UCSD-AML1 (cell line): Measurements from ENCODE around the gene ATG2A.

Experiments used
- DNase-seq: peaks from one replicate; lab custom pipeline; 2025; ENCODE audit not compliant: unreplicated experiment; lab: John Stamatoyannopoulos, UW

Gene ATG2A

DNA sequence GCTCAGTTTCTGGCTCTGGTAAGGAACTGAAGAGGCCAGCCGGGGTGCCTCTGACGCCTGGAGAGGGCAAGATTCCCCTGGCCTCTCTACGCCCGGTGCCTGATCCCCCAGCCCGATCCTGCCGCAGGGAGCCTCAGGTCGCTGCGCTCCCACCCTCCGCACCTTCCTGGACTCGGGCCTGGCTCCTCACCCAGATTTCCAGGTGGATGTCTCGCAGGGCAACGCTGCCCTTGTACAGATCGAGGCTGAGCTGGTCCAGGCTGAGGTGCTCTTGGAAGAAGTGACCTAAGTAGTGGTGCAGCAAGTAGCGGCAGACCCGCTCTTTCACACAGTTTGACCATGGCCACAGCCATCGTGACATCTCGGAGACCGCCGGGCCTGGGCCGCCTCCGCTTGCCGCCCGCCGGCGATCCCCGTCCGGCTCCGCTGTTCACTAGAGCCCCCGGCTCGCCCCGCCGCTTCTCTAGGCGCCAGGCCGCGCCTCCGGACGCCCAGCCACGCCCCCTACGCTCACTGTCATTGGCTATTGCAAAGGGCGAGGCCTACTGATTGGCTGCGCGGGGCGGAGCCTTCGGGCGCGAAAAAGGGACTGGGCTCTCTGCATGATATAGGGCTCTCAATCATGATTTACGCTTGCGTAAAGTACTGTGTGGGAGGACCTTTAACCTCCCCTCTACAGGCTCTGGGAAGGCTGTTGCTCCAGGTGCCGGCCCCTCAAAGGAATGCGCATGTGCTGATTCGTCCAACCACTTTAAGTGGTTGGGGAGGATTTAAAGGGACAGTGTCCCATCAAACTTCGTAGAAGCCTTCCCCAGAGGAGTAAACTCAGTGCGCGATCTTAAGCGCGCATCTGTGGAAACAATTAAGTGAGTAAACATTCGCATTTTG lies at the start of gene ATG2A:
Gene ATG2A (minus strand): TSS at position 435 of the 888 bp plus-strand sequence. CDS start 74 bp downstream, at position 361.
- peak; percentile 98 for DNase-seq

- DNase-seq: no peak
These were observed 46.1 kb upstream of the ATG2A start for GRCh38 chr11:64963072-64963631.

- DNase-seq: no peak
These were observed 43.7 kb upstream of the ATG2A start for GRCh38 chr11:64960719-64961118.

DNA sequence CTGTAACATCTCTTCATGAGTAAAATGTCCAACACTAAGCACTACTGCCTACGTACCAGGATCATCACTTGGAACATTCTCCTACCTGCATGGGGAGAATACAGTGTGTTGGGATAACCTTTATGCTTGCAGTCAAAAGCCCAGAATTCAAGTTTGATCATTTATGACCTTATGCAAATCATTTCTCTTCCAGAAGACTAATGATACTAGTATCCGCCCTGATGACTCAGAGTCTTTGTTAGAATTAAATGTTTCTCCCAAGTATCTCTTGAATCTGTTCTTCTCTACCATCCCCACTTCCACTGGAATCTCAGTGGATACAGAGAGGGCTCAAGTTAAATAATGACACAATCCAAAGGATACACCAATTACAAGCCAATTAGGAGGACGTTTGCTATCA lies 42.5 kb upstream of the ATG2A start:
- no peak for DNase-seq

GRCh38 chr11:64954201-64954600 lies 37.2 kb upstream of the ATG2A start:
- no peak for DNase-seq

DNA sequence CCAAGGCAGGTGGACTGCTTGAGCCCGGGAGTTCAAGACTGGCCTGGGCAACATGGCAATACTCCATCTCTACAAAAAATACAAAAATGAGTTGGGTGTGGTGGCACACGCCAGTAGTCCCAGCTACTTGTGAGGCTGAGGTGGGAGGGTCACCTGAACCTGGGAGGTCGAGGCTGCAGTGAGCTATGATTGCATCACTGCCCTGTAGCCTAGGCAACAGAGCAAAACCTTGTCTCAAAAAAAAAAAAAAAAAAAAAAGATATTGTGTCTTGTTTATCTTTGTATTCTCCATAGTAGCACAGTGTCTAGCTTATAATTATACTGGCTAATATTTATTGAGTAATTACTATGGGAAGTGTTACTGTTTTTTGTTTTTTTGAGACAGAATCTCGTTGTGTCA lies 34.5 kb upstream of the ATG2A start:
- no peak for DNase-seq

DNA sequence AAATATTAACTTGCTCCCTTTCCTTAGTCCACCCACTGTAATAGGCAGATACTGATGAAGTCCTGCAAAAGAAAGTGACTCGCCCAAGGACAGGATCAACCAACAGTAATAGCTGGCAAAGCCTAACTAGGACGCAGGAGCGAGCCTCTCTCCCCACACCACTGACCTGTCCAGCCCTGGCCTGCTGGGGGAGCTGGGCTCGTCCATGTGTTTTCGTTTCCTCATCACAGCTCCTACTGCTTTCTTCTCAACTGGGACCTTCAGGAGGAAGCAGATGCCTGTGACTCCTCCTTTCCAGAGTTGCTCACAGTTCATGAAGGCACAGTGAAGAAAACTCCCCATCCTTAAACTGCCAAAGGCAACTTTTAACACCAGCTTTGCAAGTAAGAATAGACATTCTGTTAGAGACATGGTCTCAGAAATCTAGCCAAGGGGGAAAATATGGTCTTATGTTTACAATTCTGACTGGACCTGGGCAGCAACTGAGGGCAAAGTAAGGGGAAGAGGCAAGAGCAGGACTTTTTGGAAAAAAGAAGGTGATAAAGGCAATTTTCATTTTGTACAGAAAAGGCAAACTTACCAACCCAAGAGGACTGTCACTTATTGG lies 30.3 kb upstream of the ATG2A start:
- DNase-seq: no peak

- DNase-seq: no peak
These were observed 19.5 kb upstream of the ATG2A start for GRCh38 chr11:64936539-64936938.

DNA sequence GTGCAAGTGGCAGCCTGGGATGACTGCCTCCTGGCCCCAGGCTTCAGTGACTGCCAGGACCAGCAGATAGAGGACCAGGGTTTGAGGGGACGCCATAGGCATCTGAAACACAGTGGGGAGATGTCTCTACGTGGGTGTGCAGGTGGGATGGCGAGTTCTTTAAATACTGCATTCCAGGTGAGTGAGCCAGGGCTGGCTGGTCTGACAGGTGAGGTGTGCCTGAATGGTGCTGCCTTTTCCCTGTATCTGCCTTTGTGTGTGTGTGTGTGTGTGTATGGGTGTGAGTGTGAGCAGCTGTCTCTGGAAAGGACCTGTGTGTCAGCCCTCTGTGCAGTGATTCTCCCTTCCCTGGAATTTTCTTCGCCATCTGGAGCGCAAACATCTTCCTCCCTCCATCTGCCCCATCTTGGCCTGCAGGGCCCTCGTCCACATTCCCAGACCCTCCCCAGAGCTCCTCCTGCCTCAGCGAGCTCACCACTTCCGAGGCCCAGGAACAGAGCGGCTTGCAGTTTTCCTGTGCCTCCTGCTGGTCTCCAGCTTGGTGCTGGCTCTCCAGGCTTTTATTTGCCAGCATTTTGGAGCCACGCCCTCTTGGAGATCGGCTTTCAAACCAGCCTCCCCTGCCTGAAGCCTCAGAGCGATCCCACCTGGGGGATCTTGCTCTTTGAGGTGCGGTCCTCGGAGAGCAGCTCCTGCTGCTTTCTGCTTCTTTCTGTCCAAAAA lies 18.5 kb upstream of the ATG2A start, which contains the start of gene GPHA2:
Gene GPHA2 (minus strand): TSS at position 535 of the 723 bp plus-strand sequence. CDS start 433 bp downstream, at position 102.
- DNase-seq: no peak

DNA sequence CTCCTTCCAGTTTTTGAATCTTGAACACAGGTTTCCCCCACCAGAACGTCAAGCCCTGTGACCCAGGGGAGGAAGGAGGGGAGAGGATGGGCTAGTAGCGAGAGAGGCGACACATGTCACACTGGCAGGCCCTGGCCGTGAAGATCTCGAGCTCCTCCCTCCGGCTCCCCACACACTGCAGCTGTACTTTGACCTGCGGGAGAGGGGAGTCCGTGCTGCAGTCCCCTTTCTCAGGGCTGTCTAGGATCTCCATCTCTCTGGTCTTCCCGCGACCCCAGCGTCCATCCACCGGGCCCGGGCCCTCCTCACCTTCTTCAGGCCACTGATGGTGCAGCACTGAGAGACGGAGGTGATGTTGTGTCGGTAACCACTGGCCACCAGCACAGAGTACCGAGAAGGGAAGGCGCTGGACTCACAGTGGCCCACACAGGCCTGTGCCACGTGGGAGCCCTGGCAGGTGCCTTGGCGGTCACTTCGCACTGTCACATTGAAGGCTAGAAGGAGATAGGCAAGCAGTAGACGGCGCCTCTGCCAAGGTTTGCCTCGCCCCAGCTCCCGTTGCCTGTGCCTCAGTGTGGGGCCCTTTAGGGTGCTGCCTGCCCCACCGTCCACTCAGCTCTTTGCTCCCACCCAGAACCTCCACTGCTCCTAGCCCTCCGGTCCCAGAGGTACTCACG lies 17.8 kb upstream of the ATG2A start:
- no peak for DNase-seq

GRCh38 chr11:64933935-64934681 lies 17.1 kb upstream of the ATG2A start:
- DNase-seq: no peak

DNA sequence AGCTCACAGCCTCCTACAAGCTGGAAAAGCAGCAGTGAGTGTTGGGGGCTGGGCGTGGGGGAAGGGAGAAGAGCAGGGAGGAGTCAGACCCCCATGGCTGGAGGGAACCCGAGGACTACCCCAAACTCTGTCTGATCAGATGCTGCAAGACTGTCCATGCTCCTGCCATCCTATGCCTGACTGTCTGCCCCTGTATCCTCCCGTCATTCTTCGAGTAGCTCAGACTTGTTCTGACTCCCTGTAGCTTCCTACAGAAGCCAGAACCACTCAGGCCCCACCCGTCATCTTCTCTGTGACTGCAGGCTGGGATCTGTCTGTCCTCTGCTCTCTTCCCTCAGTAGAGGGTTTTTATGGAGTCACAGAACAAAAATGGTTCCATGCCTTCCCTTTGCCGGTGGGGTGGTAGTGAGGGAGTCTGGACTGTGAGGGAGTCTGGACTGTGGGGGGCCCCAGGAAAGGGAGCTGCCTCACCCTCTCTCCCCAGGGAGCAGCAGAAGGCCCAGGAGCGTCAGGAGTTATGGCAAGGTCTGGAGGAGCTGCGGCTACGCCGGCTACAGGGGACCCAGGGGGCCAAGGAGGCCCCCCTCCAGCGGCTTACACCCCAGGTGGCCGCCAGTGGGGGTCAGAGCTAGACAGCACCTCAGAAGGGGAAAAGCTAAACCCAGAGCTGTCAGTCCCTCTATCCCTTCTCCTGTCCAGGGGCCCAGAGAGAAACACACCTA lies 16.4 kb upstream of the ATG2A start:
- no peak for DNase-seq

GRCh38 chr11:64932324-64932723 lies 15.3 kb upstream of the ATG2A start:
- no peak for DNase-seq

- no peak for DNase-seq
These were observed 14.3 kb upstream of the ATG2A start for GRCh38 chr11:64931290-64931689.

- DNase-seq: no peak
These were observed 13.3 kb upstream of the ATG2A start for GRCh38 chr11:64930340-64930739.

DNA sequence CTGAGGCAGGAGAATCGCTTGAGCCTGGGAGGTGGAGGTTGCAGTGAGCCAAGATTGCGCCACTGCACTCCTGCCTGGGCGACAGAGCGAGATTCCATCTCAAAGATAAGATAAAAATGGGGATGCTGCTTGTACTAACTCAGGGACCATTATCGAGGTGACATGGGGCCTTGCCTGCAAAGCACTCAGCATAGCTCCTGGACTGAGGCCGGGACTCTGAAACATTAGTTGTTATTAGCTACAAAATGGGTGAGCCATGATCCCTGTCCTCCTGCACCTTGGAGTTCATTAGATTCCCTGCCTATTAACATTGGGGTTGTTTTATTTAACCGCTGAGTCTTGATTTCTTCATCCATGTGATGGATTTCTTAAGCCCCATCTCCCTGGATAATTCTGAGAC lies 12.6 kb upstream of the ATG2A start:
- no peak for DNase-seq

GRCh38 chr11:64928957-64929356 lies 11.9 kb upstream of the ATG2A start:
- DNase-seq: no peak

GRCh38 chr11:64926689-64927088 lies 9.7 kb upstream of the ATG2A start:
- DNase-seq: no peak
